GM18870 (cell line): ENCODE measurements around the gene AGTRAP.

Source experiments
- ATAC-seq: cut with Tn5 transposase; IDR thresholded peaks from one replicate; pipeline ENCODE4 v1.9.1; 2021; ENCODE audit warnings: moderate library complexity; ENCODE audit not compliant: unreplicated experiment

AGTRAP gene

GRCh38 chr1:11733306-11733705 is 2.6 kb upstream of the AGTRAP start:
- ATAC-seq = no peak

DNA sequence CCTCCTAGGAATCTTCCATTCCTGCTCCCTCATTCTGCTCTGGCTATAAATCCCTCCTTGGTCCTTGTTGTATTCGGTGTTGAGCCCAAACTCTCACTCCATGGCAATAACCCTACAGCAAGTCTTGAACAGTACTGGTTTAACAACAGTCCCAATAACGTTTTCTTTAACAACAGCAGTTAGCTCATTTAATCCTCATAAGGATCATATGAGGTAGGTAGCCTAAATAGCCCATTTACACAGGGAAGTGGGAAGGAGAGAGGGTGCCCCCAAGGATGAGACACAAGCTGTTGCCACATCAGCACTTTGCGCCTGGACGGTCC is 444 bp upstream of the AGTRAP start:
- ATAC-seq = no peak

DNA sequence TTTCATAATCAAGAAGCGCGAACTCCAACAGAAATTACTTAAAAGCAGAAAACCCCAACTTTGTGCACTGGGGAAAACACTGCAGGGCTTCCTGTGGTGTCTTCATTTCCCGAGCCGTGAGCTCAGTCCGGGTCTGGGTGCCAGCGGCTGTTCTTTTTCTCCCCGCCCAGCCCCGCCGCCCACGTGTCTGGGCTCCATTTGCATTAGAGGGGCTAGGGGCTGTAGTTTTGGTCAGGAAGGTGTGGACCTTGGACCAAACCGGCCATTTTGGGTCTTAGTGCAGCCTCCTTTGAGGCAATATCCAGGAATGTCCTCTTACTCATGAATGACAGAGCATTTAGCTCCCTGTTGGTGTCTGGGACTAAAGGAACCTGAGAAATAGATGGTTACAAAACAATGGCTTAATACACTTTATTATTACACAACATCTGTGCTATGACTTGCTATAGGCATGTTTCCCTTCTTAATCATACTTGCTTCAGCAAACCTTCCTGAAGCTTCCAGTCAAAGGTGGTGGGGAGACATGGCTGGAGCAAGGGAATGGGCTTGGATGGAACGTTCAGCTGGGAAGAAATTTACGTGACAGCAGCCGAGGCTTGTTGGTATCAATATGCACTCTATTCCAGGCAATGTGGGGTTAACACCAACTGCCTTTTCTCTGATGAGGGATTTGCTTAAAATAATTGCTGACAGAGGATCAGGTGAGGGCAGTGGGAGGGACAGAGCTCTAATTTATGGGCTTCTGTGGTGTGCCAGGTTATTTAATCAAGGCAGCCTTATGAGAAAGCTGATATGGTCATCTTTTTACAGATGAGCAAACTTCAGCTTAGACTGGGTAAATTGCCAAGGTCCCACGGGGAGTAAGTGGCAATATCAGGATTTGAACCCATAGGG is 1.1 kb downstream of the AGTRAP start:
- ATAC-seq = no peak

- no peak for ATAC-seq
These were observed 2.2 kb downstream of the AGTRAP start for GRCh38 chr1:11738096-11738495.

- no peak for ATAC-seq
These were observed 2.8 kb downstream of the AGTRAP start for GRCh38 chr1:11738783-11739182.

DNA sequence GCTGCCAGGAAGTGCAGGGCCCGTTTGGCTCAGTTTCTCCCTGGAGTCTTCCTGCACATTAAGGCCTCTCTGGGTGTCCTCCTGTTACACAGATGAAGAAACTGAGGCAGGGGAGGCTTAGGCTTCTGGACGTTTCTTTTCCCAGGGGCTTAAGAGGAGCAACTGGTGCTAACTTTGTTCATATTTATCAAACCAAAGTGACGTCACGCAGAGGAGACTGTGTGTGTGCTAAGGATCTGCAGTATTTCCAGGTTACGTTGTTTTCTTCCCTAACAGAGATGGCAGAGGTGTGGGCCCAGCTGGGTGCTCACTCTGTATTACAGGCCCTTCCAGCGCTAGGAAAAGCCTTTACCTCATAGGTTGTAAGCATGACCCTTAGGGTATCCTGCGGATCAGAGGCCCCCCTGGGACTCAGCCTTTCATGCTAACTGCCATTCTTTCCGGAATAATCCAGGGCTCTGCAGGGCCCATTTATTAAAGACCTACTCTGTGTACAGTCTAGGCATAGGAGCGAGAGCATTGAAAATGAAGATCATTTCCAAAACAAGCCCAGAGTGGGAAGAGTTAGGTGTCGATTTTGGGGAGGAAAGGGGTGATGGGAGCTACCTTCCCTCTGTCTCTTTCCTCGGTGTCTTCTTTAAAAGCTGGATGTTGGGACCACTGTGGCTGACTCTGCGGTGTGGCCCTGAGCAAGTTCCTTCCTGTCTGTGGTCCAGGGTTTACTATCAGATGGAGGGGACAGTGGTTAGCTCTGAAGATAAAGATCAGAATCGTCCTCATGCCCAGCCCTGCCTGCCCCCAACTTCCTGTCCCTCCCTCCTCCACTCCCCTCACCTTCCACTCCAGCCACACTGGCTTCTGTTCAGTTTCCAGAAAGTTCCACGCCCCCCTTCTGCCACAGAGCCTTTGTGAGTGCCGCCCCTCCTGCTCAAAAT is 4.6 kb downstream of the AGTRAP start:
- ATAC-seq = no peak

GRCh38 chr1:11741482-11741881 is 5.5 kb downstream of the AGTRAP start:
- no peak for ATAC-seq

- no peak for ATAC-seq
These were observed 6.1 kb downstream of the AGTRAP start for GRCh38 chr1:11741919-11742558.

DNA sequence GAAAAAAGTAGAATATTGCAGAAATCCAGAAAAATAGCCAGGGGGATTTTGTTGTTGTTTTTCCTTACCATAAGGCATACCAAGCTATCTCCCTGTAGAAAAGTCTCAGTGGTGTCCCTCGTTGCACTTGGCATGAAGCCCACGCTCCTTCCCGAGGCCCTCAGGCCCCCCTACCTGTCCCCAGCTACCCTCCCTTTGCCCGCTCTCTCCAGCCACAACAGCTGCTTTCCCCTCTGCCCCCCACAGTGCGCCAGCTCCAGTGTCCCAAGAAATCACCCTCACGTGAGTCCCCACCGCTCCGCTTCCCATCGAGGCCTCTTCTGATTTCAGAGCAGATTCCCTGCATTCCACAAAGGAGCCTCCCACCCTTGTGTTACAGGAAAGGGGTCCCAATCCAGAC is 8.4 kb downstream of the AGTRAP start:
- no peak for ATAC-seq

DNA sequence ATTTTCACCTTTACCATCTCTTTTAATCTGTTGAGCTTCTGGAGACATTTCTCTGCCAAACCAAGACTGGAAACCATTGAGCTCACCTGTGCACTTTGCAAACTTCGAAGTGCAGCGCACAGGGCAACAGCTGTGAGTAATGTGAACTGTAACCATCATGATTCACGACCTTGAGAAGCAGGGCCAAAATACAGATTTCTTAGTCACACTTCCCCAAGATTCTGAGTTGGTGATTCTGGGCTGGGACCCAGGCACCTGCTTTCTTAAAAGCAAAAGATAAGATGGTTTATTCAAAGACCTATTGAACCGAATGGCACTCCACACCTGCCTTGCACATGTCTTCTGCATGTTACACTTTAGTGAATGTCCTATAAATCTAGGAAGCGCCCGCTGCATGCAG is 10.2 kb downstream of the AGTRAP start:
- no peak for ATAC-seq

GRCh38 chr1:11746795-11747487 is 11.0 kb downstream of the AGTRAP start:
- no peak for ATAC-seq

DNA sequence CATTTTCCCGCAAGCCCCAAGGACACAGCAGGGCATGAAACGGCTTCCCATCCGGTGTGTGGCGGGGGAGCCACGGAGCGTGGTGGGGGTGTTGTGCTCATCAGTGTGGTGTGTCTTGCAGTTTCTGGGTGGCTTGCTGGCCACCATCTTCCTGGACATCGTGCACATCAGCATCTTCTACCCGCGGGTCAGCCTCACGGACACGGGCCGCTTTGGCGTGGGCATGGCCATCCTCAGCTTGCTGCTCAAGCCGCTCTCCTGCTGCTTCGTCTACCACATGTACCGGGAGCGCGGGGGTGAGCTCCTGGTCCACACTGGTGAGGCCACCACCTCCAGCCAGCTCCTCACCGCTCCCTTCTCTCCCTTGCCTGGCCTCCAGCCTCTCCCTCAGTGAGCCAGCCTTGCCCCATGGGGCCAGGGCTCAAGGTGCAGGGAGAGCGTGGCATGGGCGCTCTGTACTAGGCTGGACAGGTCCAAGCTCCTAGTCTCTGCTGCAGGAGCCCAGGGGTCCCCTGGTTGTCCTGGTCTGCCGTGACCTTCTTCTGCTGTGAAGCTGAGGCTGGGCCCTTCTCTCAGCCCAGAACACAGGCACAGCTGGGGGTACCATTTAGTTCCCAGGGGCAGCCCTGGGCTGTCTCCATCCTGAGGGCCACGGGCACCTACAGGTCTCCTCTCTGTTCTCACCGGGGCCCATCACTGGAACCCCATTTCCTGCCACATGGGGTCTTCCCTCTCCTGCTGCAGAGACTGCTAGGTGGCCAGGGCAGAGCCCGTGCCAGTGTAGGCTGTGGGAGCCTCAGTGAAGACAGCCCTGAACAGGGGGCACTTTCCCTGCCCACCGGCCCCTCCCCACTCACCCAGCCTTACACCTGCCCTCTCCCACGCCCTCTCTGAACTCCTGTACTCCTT is 12.6 kb downstream of the AGTRAP start:
- ATAC-seq = no peak

GRCh38 chr1:11749203-11749689 is 13.3 kb downstream of the AGTRAP start:
- no peak for ATAC-seq

- no peak for ATAC-seq
These were observed 14.1 kb downstream of the AGTRAP start for GRCh38 chr1:11749996-11750395.

- no peak for ATAC-seq
These were observed 15.2 kb downstream of the AGTRAP start for GRCh38 chr1:11751087-11751486.

DNA sequence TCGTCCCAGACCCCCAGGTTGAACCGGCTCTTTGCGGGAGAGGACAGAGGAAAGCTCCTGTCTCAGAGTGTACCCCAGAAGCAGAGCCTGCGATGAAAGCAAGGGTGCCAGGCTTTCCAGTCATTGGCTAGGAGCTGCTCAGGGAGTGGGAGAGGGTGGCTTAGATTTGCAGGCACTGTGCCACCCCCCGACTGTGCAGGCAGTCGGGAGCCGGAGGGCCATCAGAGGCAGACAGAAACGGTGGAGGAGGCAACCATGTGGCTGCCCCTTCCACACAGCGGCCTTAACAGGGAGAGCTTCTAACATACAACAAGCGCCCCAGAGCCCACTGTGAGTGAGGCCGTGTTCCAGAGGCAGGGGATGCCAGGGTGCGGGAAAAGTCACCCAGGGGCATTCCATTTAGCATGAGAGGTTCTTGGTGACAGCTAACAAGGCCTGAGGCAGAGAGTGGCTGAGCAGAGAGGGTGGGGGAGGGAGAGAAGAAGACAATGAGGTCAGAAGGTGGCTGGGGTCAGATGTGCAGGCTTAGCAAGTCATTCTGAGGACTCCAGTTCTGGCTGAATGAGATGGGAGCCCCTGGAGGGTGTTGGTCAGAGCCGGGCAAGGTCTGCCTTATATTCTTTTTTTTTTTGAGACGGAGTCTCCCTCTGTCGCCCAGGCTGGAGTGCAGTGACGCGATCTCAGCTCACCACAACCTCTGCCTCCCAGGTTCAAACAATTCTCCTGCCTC is 16.6 kb downstream of the AGTRAP start:
- ATAC-seq = no peak

DNA sequence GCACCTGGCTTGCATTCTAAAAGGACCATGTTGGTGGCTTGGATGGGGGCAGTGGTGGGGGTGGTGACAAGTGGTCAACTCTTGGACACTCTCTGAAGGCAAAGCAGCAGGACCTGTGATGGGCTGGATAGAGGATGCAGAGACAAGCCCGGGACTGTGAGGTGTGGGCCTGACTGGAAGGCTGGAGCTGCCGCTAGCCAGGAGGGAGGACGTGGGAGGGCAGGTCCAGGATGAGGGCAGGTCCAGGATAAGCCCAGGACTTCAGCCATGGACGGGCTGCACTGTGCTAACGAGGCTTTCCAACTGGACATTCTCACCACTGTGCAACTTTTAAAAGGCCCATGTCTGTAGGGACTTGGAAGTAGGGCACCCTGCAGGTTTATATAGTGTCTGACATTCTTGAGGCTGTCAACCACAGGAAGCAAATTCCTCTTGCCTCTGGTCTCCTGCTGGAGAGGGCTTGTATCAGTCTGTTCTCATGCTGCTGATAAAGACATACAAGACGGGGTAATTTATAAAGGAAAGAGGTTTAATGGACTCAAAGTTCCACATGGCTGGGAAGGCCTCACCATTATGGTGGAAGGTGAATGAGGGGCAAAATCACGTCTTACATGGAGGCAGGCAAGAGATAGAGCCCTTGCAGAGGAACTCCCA is 17.7 kb downstream of the AGTRAP start:
- no peak for ATAC-seq

- no peak for ATAC-seq
These were observed 21.1 kb downstream of the AGTRAP start for GRCh38 chr1:11757047-11757446.

DNA sequence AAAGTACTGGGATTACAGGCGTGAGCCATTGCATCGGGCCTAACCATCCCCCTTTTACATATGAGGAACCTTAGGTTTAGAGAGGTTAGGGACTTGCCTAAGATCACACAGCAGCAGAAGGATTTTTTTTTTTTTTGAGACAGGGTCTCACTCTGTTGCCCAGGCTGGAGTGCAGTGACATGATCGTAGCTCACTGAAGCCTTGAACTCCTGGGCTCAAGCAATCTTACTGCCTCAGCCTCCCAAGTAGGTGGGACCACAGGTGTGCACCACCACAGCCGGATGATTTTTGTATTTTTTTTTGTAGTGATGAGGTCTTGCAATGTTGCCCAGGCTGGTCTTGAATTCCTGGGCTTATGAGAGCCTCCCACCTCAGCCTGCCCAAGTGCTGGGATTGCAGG is 23.9 kb downstream of the AGTRAP start:
- ATAC-seq = no peak
